Stimulated activated CD8-positive, alpha-beta memory T cell treated with anti-CD3 and anti-CD28 coated beads, Interleukin-7, amount 100 ng/mL, for 24 hours (primary cell): ENCODE data around the gene GNB2.
A peak's percentile ranks its signal among the peaks of the same experiment; 100 is the strongest.
"Not testable (repeated sequence)": the region's sequence is repeated elsewhere in the genome, so short reads cannot be mapped to it uniquely, and the experiment has no call there.

Experiments
- DNase-seq: peaks from one replicate; pipeline ENCODE4 v3.0.0-alpha.2; 2020; ENCODE audit warnings: low read depth

GNB2 gene

GRCh38 chr7:100696123-100696521 is 22.6 kb downstream of the GNB2 start:
- no peak for DNase-seq

GRCh38 chr7:100699018-100699417 is 25.5 kb downstream of the GNB2 start:
- no peak for DNase-seq

GRCh38 chr7:100701089-100701488 is 27.5 kb downstream of the GNB2 start:
- not testable (repeated sequence) for DNase-seq

- peak; percentile 72 for DNase-seq
Observed at GRCh38 chr7:100705320-100705752, 31.8 kb downstream of the GNB2 start.

- peak; percentile 99 for DNase-seq
Observed at GRCh38 chr7:100705753-100706671, 32.5 kb downstream of the GNB2 start, which contains the start of gene POP7. POP7 (plus strand) TSS chr7:100706121; CDS start chr7:100706831, 710 bp downstream.

GRCh38 chr7:100706672-100707311 is 33.3 kb downstream of the GNB2 start:
- DNase-seq, result no peak

- DNase-seq, result no peak
Observed at GRCh38 chr7:100708395-100708794, 34.9 kb downstream of the GNB2 start.

GRCh38 chr7:100710452-100710851 is 36.9 kb downstream of the GNB2 start:
- DNase-seq, result no peak

GRCh38 chr7:100711369-100711768 is 37.8 kb downstream of the GNB2 start:
- DNase-seq, result no peak

GRCh38 chr7:100714725-100715124 is 41.2 kb downstream of the GNB2 start:
- DNase-seq, result no peak

GRCh38 chr7:100717073-100717472 is 43.5 kb downstream of the GNB2 start:
- not testable (repeated sequence) for DNase-seq

- no peak for DNase-seq
Observed at GRCh38 chr7:100719523-100720278, 46.2 kb downstream of the GNB2 start.

- DNase-seq, result no peak
Observed at GRCh38 chr7:100720279-100720670, 46.7 kb downstream of the GNB2 start, which contains the start of gene EPO. EPO (plus strand) TSS chr7:100720468; CDS start chr7:100720981, 513 bp downstream.

GRCh38 chr7:100720671-100721504 is 47.3 kb downstream of the GNB2 start:
- DNase-seq, result no peak

GRCh38 chr7:100721505-100721812 is 47.9 kb downstream of the GNB2 start:
- no peak for DNase-seq

- no peak for DNase-seq
Observed at GRCh38 chr7:100722480-100723212, 49.1 kb downstream of the GNB2 start.

GRCh38 chr7:100723732-100724275 is 50.3 kb downstream of the GNB2 start:
- DNase-seq, result no peak

- not testable (repeated sequence) for DNase-seq
Observed at GRCh38 chr7:100724364-100724763, 50.8 kb downstream of the GNB2 start.

- DNase-seq, result no peak
Observed at GRCh38 chr7:100726996-100727761, 53.6 kb downstream of the GNB2 start.

- no peak for DNase-seq
Observed at GRCh38 chr7:100728196-100728595, 54.7 kb downstream of the GNB2 start.
